ENCODE measurements around the gene SEL1L2.

The SEL1L2 gene

DNA sequence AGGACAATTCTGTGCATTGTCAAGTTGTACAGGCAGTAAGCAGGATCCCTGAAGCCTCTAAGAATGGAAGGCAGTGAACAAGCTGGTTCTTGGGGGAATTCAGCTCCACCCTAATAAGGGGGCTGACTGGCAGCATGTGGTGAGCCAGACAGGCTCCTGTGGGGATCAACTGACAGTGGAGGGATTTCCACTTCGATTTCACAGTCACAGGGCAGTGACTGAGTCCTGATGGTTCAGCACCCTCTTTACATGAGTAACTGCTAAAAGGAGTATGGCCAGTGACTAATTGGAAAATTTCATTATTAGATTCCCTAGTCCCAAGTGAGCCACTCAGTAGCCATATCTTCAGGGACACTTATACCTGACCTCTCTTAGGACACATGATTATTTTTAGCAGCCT lies 127.2 kb downstream of the SEL1L2 start:
- DNase-seq, result no peak

DNA sequence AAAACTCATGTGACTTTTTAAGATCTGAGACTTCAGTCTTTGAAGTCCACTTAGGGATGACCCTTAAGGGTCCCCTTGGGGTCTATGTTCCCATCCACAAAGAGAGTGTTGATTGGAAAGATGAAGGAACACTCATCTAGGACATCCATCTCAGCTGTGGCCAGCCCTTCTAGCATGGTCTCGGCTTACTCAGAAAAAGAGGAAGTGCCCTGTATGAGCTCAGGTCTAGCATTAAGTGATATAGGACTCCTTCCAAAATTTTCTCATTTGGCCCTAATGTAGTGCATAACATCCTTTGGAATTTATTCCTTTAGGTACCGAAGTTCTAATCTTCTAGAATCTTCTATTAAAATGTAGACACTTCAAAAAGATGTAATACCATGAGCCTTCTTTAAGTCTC lies 128.2 kb downstream of the SEL1L2 start:
- DNase-seq, result no peak

DNA sequence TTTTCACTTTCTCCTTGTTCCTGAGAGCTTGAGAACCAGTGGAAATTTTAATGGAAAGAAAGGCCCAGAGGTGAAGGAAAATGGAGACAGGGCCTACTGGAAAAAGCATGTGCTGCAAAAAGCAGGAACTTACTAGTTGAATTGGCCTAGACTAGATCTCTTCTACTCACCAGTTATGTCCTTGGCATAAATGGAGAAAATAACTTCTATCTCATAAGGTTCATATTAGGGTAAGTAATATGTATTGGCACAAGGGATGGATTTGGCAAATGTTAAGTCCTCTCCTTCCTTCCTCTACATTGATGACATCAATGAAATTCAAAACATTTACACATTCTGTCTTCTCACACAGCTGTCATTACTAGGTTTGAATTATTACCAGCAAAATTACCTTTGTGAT lies 131.5 kb downstream of the SEL1L2 start:
- no peak for DNase-seq

DNA sequence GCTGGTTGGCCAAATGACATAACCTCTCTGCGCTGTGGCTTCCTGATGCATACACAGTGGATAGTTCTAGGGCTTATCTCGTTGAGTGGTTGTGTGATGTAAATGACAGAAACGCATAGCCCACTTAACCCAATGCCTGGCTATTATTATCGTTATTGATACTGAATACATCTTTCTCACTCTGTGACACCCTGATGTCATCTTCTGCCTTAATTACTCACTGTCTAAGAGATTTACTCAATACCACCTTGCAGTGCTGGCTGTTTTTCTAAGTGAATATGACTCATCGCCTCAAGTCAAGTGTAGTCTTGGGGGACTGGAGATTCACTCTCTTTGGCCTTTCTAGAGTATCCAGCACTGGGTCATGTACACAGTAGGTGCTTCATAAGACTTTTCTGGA lies 132.0 kb downstream of the SEL1L2 start:
- no peak for DNase-seq

DNA sequence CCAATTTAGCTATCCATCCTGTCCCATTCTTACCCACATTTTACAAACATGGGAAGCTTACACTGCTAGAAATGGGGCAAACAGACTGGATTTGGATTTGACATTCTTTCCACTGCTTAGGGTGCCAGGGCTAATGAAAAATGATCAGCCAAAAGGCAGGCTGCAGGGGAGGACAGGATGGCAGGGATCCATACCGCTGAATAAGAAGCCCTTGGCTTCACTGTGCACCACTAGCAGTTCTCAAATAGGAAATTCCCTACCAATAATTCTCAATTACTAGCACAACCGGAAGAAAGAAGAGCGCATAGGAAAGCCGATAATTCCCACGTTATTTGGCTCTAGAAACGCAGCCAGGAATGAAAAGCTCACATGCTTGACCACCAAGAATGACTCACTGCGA lies 132.5 kb downstream of the SEL1L2 start:
- DNase-seq, result no peak

DNA sequence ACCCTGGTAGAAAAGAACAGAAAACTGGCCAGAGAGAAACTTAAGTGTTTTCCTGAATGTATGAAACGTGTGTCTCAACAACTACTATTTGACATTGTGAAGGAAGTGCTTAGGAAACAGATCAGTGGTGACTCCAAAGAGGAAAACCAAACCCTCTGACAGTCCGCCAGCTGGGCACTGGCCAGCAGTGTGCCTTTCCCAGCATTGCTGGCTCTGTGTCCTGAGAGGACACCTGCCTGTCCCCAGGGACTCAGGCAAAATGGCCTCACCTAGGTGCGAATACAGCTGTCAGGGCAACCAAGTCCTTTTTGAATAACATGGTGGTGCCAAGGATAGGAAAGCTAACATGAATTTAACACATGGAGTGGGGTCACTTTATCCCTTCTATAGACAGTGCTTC lies 133.1 kb downstream of the SEL1L2 start:
- DNase-seq, result no peak

DNA sequence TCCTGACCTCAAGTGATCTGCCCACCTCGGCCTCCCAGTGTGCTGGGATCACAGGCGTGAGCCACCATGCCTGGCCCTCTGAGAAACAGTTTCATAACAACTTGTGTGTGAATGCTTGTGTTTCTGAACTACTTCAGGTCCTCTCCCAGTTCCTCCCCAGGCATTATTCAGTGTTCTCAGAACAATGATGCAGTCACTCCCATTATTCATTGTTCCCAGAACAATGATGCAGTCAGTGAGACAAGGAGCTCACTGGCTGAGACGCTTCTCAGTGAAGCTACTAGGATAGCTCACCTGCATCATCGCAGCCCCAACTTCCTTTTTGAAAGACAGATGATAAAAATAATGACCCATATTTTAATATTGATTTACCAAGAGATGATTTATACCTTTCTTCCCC lies 134.1 kb downstream of the SEL1L2 start:
- DNase-seq, result no peak

DNA sequence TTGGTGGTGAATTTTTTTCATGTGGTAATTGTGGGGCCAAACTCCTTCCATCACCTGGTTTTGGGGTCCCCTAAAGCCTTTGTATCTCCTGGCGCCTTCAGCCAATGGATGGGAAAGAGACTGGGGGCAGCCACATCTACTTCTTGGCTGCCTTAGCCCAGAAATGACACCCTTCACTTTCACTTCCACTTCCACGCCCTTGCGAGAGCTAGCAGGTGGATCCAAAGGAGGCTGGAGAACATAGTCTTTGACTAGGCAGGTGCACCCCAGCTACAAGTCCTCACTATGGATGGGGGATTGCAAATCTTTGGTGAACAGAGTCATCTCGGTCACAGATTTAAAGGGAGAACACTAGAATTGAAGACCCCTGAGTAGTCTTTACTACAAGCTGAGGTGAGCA lies 134.8 kb downstream of the SEL1L2 start:
- no peak for DNase-seq

DNA sequence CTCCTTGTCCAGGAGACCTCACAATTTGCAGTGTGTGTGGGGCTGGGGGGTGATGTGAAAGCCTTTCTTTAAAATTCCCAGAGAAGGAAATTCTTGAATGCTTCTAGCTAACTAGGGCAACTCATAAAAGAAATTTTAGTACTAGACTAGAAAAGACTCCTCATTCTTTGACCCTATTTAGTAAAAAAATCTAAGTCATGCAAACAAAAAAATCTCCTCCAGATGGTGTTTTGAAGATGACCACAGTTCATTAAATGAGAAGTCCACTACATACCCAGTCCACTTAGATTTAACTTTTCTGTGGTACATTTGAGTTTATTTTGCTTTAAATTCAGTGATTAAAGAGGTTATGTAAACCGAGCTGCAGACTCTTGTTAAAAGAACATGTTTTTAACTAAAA lies 138.1 kb downstream of the SEL1L2 start:
- DNase-seq, result no peak

DNA sequence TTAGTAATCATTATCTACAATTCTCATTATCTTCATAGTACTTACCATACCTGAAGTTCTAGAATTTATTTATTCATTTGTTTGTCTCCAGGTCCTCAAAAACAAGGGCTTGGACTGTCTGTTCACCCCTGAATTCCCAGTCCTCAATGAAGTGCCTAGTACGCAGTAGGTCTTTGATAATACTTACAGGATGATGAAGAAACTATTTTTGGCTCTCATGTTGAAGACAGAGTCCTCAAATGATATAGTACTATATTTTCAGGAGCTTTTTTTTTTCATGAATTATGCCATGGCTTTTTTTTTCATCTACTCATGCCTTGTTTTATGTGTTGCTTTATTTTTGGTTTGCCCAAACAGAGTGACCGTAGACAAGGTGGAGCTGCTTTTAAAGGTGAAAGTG lies 139.1 kb downstream of the SEL1L2 start:
- DNase-seq, result no peak

DNA sequence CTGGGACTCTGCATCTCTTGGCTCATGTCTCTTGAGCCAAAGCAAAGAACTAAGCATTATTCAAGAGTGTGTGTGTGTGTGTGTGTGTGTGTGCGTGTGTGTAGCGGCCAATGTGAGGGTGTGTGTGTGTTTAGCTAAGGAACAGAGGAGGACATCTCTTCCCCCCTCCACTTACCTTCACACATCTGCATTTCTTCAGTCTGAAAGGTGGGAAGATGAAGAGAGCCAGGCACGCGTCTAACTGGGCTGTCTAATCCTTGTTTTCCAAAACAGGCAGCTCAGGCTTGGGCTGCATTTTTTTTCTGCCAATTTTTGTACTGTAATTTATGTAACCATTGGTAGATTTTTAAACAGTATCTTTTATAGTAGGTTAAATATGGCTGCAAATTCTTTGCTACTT lies 146.1 kb downstream of the SEL1L2 start:
- DNase-seq, result no peak

DNA sequence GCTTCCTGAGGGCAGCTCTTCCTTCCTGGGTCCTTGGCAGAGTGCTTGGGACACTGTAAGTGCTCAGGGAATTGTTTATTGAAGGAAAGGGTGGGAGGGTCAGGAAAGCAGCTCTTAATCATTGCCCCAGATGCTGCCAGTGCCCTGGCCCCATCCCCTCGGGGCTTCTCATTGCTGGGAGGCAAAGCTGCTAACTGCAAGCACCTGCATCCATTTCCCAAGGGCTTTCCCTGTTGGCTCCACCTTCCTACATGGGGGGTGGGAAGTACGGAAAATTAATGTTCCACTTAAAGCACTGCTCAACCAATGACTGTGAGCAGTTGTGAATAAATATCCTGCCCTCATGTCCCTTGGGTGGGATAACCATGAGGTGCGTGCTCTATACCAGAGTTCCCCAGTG lies 149.2 kb downstream of the SEL1L2 start:
- no peak for DNase-seq

DNA sequence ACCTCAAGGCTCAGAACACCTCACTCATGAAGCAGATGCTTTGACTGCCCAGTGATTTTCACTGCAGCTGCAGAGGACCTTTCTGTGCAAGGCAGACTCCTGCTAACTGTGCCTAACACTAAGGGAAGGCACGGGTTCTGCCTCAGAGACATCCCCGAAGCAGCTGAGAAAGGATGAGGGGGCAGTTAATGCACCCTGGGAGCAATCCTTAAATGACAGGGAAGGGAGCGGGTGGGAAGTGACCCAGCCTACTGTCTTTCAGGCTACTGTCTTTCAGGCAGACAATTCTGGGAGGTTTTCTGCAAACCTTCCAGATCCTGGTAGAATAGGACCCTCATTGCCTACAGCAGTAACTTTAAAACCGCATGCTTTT lies 150.3 kb downstream of the SEL1L2 start:
- DNase-seq, result no peak

DNA sequence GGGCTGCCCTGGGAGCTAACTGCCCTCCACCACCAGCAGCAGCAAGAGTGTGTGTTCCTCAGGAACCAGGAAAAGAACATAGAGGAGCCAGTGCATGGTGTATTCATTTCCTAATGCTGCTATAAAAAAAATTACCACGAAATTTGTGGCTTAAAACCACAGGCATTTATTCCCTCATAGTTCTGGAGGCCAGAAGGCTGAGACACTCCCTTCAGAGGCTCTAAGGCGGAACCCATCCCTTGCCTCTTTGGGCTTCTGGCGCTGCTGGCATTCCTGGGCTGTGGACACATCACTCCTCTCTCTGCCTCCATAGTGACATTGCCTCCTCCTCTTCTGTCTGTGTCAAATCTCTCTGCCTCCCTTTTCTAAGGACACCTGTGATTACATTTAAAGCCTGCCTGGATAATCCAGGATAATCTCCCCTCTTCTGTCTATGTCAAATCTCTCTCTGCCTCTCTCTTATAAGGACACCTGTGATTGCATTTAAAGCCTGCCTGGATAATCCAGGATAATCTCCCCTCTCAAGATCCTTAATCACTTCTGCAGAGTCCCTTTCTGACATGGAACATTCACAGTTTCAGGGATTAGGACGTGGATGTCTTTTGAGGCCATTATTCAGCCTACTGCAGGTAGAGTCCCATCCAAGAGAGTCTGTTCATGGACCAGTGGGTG lies 150.9 kb downstream of the SEL1L2 start:
- DNase-seq, result no peak

DNA sequence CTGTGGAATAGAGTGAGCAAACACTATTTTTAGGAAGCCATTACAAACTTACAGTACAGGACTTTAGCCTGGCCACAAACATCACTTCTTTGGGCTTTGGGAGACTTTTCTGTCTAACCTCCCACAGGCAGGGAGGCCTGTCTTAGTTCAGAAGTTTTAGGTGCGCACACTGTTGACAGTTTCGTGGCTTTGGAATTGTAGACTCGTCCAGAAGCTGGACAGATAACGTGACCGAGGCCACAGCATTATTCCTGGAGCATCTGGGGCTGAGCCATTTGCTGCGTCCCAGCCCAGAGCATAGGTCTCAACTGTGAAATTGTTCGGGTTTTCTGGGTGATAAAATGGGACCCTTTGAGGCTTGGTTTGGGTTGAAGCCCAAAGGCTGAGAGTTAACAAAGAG lies 151.8 kb downstream of the SEL1L2 start:
- no peak for DNase-seq

DNA sequence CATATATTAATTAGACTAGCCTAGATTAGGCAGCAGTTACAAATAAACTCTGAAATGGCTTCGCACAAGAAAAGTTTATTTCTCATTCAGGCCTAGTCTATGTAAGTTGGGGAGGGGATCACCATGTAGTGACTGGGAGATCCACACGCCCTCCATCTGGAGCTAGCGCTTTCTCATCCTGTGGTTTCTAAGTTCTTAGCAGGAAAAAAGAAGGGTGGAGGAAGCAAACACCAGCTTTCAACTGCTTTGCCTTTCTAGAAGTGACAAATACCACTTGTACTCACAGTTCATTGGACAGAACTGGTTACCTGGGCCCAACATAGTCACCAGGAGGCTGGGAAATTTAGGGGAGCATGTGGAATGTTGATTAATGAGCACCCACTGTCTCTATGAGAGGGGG lies 158.9 kb downstream of the SEL1L2 start:
- DNase-seq, result no peak

DNA sequence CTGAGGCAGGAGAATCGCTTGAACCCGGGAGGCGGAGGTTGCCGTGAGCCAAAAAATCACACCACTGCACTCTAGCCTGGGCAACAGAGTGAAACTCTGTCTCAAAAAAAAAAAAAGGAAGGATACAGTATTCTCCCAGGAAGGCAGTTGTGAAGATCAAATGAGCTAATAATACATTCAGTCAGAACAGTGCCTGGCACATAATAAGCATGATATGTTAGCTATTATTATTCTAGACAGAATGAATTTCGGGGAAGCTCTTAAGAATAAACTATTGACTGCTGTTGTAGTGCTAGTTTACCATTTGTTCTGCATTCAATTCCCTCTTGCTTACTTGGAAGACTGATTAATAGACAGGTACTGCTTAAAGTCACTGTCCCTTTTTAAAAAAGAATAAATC lies 164.9 kb downstream of the SEL1L2 start:
- no peak for DNase-seq

DNA sequence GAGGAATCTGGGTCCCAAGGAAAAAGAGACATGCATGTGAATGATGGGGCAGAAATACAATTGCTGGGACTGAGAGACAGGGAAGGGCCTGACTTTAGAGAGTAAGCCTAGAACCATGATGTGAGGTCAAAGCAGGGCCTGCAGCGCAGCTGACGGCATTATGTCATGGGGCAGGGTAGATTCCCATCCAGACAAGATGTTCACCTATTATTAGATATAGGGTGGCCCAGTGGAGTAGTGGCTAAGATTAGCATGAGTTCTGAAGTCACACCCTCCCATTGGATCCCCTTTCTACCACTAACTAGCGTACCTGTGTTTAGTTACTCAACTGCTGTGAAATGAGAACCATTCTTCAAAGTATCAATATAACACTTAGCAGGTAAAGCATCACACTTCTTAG lies 166.0 kb downstream of the SEL1L2 start:
- DNase-seq, result no peak

DNA sequence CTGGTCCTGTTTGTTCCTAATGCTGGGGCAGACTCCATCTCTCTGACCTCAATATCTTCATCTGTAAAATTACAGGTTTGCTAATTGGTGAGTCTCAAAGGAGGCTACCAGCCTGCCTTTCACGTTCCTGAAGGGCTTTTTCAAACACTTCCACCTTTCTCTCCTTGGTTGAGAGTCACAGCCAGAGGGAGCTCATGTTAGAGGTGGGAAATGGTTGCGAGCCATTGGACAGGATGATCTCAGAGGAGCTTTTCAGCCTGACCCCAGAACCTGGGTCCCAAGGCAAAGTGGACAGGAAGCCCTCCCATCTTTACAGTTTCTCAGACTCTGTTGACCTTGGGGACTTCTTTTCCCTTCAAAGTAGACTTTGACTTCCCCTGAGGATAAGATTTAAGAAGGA lies 168.0 kb downstream of the SEL1L2 start:
- DNase-seq, result no peak

DNA sequence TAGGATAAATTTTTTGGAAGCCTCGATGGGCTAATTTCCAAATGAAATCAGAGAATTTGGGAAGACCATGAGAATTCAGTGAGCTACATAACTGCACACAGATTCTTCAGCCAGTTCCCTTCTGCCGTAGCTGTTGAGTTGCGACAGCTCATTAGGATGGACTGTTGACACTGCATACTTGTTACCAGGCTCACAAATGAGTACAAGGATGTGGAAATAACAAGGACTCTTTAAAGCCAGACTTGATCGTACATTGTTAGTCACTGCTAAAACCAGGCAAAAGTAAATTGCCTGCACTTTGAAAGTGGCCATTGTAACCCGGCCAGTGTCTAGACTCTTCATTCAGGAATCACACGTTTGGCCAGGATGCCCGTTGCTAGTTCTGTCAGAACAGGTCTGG lies 168.5 kb downstream of the SEL1L2 start:
- no peak for DNase-seq

DNA sequence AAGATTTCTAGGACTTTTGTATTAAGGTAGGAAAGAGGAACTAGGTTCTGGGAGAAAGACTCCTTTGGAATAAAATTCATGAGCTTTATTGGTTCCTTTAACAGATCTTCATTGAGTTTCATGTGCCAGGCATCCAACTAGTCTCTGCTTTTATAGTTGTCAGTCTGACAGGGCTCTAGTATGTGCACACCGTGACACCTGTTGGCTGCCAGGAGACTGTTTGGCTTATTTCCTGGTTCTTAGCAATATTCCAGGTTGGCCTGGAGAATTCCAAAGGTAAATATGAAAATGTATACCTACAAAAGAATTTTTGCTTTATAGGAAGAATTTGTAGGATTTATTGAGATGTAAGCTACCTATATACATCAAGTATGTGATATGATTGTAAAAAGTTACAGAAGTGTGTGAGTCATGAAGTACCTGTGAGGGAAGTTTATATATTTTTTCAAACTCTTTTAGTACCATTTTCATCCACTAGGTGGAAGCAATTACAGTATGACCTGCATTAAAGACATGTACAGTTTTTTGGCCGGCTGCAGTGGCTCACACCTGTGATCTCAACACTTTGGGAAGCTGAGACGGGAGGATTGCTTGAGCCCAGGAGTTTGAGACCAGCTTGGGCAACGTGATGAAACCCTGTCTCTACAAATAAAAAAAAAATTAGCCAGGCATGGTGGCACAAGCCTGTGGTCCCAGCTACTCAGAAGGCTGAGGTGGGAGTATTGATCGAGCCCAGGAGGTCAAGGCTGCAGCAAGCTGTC lies 170.3 kb downstream of the SEL1L2 start:
- peak; percentile 18 for DNase-seq

DNA sequence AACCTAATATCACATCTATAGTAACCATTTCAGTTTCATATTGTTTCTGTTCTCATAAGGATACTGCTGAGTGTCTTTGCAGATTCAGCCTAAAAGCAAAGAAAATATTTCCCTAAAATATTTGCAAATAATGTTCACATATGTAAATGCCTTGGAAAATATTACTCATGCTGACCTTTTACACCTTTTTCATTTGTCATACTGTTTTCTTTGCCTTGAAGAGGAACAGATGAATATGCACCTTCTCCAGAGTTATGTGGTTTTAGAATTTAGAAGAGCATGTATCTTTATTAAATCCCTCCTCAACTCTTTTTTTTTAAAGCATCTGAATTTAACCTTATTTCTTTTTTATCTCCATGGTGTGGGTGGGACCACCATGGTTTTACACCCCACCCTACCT lies 173.1 kb downstream of the SEL1L2 start:
- DNase-seq, result no peak

DNA sequence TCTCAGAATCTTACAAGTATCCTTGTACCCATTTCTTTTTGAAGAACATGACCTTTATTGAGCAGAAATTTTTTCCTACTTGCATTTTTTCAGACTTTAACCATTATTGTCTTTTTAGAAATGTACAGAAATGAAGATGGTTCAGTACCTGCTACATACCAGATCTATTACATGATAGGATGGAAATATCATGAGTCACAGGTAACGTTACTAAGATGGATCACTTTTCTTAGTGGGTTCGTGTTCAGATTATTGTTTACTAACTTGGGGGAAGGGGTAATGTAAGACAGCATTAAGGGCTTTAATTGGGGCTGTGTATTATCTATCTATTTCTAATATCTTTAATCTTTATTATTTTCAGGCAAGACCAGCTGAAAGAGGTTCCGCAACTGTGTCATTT lies 173.7 kb downstream of the SEL1L2 start:
- DNase-seq, result no peak

DNA sequence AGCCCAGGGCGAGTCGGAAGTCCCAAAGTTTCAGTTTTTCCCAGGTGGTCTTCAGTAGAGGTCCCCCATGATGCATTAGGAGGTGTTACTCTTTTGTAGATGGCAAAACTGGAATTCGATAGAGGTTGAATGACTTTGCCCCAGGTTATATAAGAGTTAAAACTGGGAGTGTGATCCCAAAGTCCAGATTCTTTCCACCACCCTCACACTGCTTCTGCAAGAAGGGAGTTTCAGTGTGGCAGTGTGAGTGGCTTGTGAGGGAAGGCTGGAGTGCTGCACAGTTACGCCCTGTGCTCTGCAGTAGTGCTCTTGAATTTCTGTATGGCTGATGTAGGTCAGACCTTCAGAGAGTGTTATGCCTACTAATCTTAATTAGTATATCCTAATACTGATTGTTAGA lies 175.7 kb downstream of the SEL1L2 start:
- no peak for DNase-seq

DNA sequence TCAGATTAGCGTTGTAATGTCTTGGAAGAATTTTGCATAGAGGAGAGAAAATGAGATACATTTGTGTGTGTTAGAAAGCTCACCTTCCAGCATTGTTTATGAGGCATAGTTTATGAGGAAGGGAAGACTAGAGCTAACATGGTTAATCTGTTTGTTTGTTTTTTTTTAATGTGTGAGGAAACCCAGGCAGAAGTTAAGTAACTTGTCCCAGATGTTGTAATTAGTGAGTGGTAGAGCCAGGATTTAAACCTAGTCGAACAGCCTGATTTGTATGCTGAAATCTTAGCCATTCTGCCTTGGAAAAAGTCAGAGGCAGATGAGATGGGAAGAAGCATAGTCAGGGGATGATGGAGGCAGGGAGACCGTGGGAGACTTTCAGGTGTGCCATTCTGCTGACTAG lies 176.5 kb downstream of the SEL1L2 start:
- DNase-seq, result no peak
